AG20443 (cell line): ENCODE results near the gene LHX5.

ENCODE experiments used
- DNase-seq: peaks from one replicate; pipeline ENCODE4 v3.0.0; 2012; ENCODE audit warnings: low spot score, mixed read lengths

LHX5 gene

GRCh38 chr12:113477842-113478215, 6.2 kb upstream of the LHX5 start:
- no peak for DNase-seq

GRCh38 chr12:113477171-113477841, 5.6 kb upstream of the LHX5 start:
- DNase-seq, result no peak

- no peak for DNase-seq
Measured at GRCh38 chr12:113476176-113476986, 4.7 kb upstream of the LHX5 start.

GRCh38 chr12:113475451-113476175, 3.9 kb upstream of the LHX5 start:
- DNase-seq, result no peak

- DNase-seq, result no peak
Measured at GRCh38 chr12:113474635-113475436, 3.2 kb upstream of the LHX5 start.

GRCh38 chr12:113473942-113474341, 2.3 kb upstream of the LHX5 start:
- no peak for DNase-seq

- DNase-seq, result no peak
Measured at GRCh38 chr12:113473400-113473799, 1.7 kb upstream of the LHX5 start.

- DNase-seq, result no peak
Measured at GRCh38 chr12:113472191-113473121, 785 bp upstream of the LHX5 start.

- no peak for DNase-seq
Measured at GRCh38 chr12:113470871-113471618, 626 bp downstream of the LHX5 start.

GRCh38 chr12:113469949-113470743, 1.5 kb downstream of the LHX5 start:
- DNase-seq, result no peak

GRCh38 chr12:113469224-113469948, 2.3 kb downstream of the LHX5 start:
- no peak for DNase-seq

- no peak for DNase-seq
Measured at GRCh38 chr12:113468365-113469223, 3.1 kb downstream of the LHX5 start.

- DNase-seq, result no peak
Measured at GRCh38 chr12:113467502-113468364, 3.9 kb downstream of the LHX5 start.

GRCh38 chr12:113467142-113467501, 4.5 kb downstream of the LHX5 start:
- peak; percentile 44 for DNase-seq

GRCh38 chr12:113466454-113467141, 5.1 kb downstream of the LHX5 start:
- no peak for DNase-seq

- DNase-seq, result no peak
Measured at GRCh38 chr12:113465808-113466453, 5.7 kb downstream of the LHX5 start.
